Measurements from ENCODE around the gene CARD16. TPM values are rescaled to one million over a fixed set of nuclear protein-coding genes. Genes with fewer than 3 reads are reported as not detected.

CARD16 gene
- total RNA-seq, 1 donor from 2014 or later: 9.0 TPM

GRCh38 chr11:104997288-104997687 lies 47.8 kb downstream of the CARD16 start:
- DNase-seq: no peak
- no peak overlapping the region for H3K4me3 Mint-ChIP-seq
- H3K36me3 Mint-ChIP-seq (ENCODE audit: low read depth): no peaks in the 10 kb centered on the region
- no peak overlapping the region for H3K27ac Mint-ChIP-seq
- H3K27me3 Mint-ChIP-seq: peaks cover 7% of the 10 kb centered on the region
- peaks cover 6% of the 10 kb centered on the region for H3K9me3 Mint-ChIP-seq
- H3K4me1 Mint-ChIP-seq: peaks cover 4% of the 10 kb centered on the region
- intact Hi-C loops (cut with micrococcal nuclease): no loop called here

- Mint-ChIP-seq H3K4me1 (no peaks in the 10 kb centered on the region), H3K27ac (no peak overlapping the region), H3K9me3 (peaks cover 6% of the 10 kb centered on the region), H3K36me3 (ENCODE audit: low read depth) (no peaks in the 10 kb centered on the region), H3K27me3 (peaks cover 11% of the 10 kb centered on the region), H3K4me3 (no peak overlapping the region)
- no peak for DNase-seq
- intact Hi-C loops (cut with micrococcal nuclease): no loop called here
Measured at GRCh38 chr11:104995001-104995408, 50.1 kb downstream of the CARD16 start.

GRCh38 chr11:104992781-104993180 lies 52.4 kb downstream of the CARD16 start:
- intact Hi-C loops (cut with micrococcal nuclease): no loop called here
- H3K9me3 Mint-ChIP-seq: peaks cover 13% of the 10 kb centered on the region
- no peak for DNase-seq
- H3K4me1 Mint-ChIP-seq: no peaks in the 10 kb centered on the region
- no peak overlapping the region for H3K27ac Mint-ChIP-seq
- peaks cover 20% of the 10 kb centered on the region for H3K27me3 Mint-ChIP-seq
- H3K4me3 Mint-ChIP-seq: no peak overlapping the region
- no peaks in the 10 kb centered on the region for H3K36me3 Mint-ChIP-seq (ENCODE audit: low read depth)

GRCh38 chr11:104991994-104992393 lies 53.1 kb downstream of the CARD16 start:
- Mint-ChIP-seq H3K4me3 (no peak overlapping the region), H3K27me3 (peaks cover 24% of the 10 kb centered on the region), H3K27ac (no peak overlapping the region), H3K9me3 (peaks cover 19% of the 10 kb centered on the region), H3K4me1 (no peaks in the 10 kb centered on the region), H3K36me3 (ENCODE audit: low read depth) (no peaks in the 10 kb centered on the region)
- intact Hi-C loops (cut with micrococcal nuclease): no loop called here
- DNase-seq: no peak

Other genes with a start within 250 kb of the CARD16 start
- gene CASP12, start 146.9 kb downstream of the CARD16 start, total RNA-seq: not detected in 2 replicates
- gene CASP4, start 76.8 kb downstream of the CARD16 start, total RNA-seq: 25.0 and 29.2 TPM in 2 replicates
- gene CASP5, start 22.2 kb downstream of the CARD16 start, total RNA-seq: not detected in 2 replicates
- 18.7 and 21.6 TPM in 2 replicates for gene CASP1, start 10.2 kb downstream of the CARD16 start, total RNA-seq
- gene CARD18, start 94.4 kb upstream of the CARD16 start, total RNA-seq: not detected in 2 replicates

Measured in activated CD4-positive, alpha-beta T cell treated with anti-CD3 and anti-CD28 coated beads, Interleukin-2, amount 10 ng/mL, durations not matched to agents 24 days and 14 days (primary cell).